Activated CD8-positive, alpha-beta T cell treated with anti-CD3 and anti-CD28 coated beads for 36 hours (primary cell): ENCODE data around the gene NECAB2. TPM values are rescaled to one million over a fixed set of nuclear protein-coding genes. Genes with fewer than 3 reads are reported as not detected.
"Not testable (repeated sequence)": the region's sequence is repeated elsewhere in the genome, so short reads cannot be mapped to it uniquely, and the experiment has no call there.

Experiments
- ATAC-seq: fragments of 200-7000 bp; cut with Tn5 transposase; one replicate; pipeline ENCODE4 v1.10.0; 2021; ENCODE audit warnings: mild to moderate bottlenecking, moderate library complexity
- CTCF ChIA-PET: fragments of 350-600 bp; sonication (Branson Sonifier 250); formaldehyde crosslinking; loops from one replicate; lab custom pipeline; 2021; ENCODE audit warnings: antibody characterized with exemption; lab: Charles Lee
- POLR2A ChIA-PET: fragments of 350-600 bp; sonication (Branson Sonifier 250); formaldehyde crosslinking; loops from one replicate; lab custom pipeline; 2021; ENCODE audit warnings: antibody characterized with exemption; lab: Charles Lee
- DNase-seq: peaks from one replicate; pipeline ENCODE4 v3.0.0-alpha.2; 2020
- H3K27ac Mint-ChIP-seq: one replicate; pipeline ENCODE4 v1.8.0; 2021; ENCODE audit warnings: mild to moderate bottlenecking, mixed read lengths
- H3K27me3 Mint-ChIP-seq: one replicate; pipeline ENCODE4 v1.8.0; 2021; ENCODE audit warnings: mixed read lengths
- H3K36me3 Mint-ChIP-seq: one replicate; pipeline ENCODE4 v1.8.0; 2021; ENCODE audit warnings: low read depth, mixed read lengths
- H3K4me1 Mint-ChIP-seq: one replicate; pipeline ENCODE4 v1.8.0; 2021; ENCODE audit warnings: low read depth, mixed read lengths
- H3K4me3 Mint-ChIP-seq: one replicate; pipeline ENCODE4 v1.8.0; 2021; ENCODE audit warnings: mild to moderate bottlenecking, moderate library complexity, mixed read lengths
- H3K9me3 Mint-ChIP-seq: one replicate; pipeline ENCODE4 v1.8.0; 2021; ENCODE audit warnings: mixed read lengths
- CTCF ChIP-seq: fragments of 200-600 bp; IDR thresholded peaks from one replicate; pipeline ENCODE4 v1.8.0; 2022; ENCODE audit warnings: antibody characterized with exemption, mild to moderate bottlenecking
- intact Hi-C: fragments of 100-400 bp; cut with micrococcal nuclease; formaldehyde crosslinking; loops from one replicate; pipeline ENCODE4 v1.10.0; 2022
- total RNA-seq, 2 experiments: library from RNA; stranded (reverse); gene quantifications; one replicate each; pipeline ENCODE4 v1.2.3, GENCODE V29; 2021

The NECAB2 gene
- total RNA-seq, 2 experiments from 2014 or later: not detected

GRCh38 chr16:83946781-83947566 is 21.1 kb upstream of the NECAB2 start:
- H3K4me3 Mint-ChIP-seq: no peak overlapping the region
- no peaks in the 10 kb centered on the region for H3K9me3 Mint-ChIP-seq
- POLR2A ChIA-PET: no interaction called here
- no peaks in the 10 kb centered on the region for H3K4me1 Mint-ChIP-seq
- TF ChIP-seq CTCF: no peak
- no peak for ATAC-seq
- no peak for DNase-seq
- intact Hi-C loops: no loop called here
- no peak overlapping the region for H3K27ac Mint-ChIP-seq
- no peaks in the 10 kb centered on the region for H3K27me3 Mint-ChIP-seq
- H3K36me3 Mint-ChIP-seq: no peaks in the 10 kb centered on the region
- CTCF ChIA-PET: interaction anchor here (1.5 to 1.6 kb wide), 2 partner anchors 11 to 20 kb away, joined by 3 to 5 read pairs; no protein-coding TSS in a partner anchor

DNA sequence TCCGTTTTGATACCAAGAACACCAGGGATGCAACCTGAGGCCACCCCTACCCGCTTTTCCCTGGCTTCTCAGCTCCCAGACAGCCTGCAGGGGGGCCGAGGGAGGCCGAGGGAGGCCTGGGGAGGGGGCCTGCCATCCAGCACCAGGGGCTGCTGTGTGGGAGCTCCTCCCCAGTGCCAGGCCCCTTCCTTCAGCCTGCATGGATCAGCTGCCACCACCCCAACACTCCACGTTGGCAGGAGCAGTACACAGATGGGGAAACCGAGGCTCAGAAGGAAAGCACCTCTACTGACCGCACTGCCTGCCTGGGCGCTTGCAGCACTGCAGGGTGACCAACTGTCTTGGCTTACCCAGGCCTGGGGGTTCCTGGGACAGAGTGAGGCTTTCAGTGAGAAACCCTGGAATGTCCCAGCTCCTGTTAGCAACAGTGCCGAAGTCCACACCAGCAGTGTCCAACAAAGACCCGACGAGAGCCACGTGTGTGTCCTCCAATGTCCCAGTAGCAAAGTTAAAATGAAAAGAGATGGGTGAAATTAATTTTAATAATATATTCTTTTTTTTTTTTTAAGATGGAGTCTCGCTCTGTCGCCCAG is 20.3 kb upstream of the NECAB2 start:
- intact Hi-C loops: no loop called here
- Mint-ChIP-seq H3K27ac (no peak overlapping the region), H3K27me3 (no peaks in the 10 kb centered on the region), H3K9me3 (no peaks in the 10 kb centered on the region), H3K36me3 (no peaks in the 10 kb centered on the region), H3K4me1 (peaks cover 4% of the 10 kb centered on the region), H3K4me3 (no peak overlapping the region)
- TF ChIP-seq CTCF: no peak
- ATAC-seq (no peak), DNase-seq (no peak)
- ChIA-PET POLR2A (no interaction called here), CTCF (interaction anchor here (1.2 to 1.6 kb wide), 3 partner anchors 9 to 21 kb away, joined by 3 to 5 read pairs (median 5); no protein-coding TSS in a partner anchor)

GRCh38 chr16:83948914-83949723 is 18.9 kb upstream of the NECAB2 start:
- no peak overlapping the region for H3K27ac Mint-ChIP-seq
- ChIA-PET POLR2A (no interaction called here), CTCF (interaction anchor here (1.2 to 1.4 kb wide), 2 partner anchors 22 to 117 kb away, joined by 3 to 6 read pairs; no protein-coding TSS in a partner anchor)
- DNase-seq (no peak), ATAC-seq (no peak)
- peaks cover 8% of the 10 kb centered on the region for H3K4me1 Mint-ChIP-seq
- peaks cover 3% of the 10 kb centered on the region for H3K27me3 Mint-ChIP-seq
- no peaks in the 10 kb centered on the region for H3K9me3 Mint-ChIP-seq
- H3K36me3 Mint-ChIP-seq: no peaks in the 10 kb centered on the region
- intact Hi-C loops: no loop called here
- H3K4me3 Mint-ChIP-seq: no peak overlapping the region
- no peak for TF ChIP-seq CTCF

DNA sequence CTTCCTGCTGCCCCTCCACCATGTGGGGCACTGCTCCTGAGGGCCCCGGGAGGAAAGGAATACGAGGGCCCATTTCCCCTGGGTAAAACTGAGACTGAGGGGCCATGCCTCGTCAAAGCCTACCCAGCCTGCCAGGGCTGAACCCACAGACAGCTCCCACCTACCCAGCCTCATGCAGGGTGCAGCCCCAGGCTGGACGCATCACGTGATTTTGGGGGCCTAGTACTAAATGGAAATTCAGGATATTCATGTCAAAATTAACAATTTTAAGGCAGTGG is 18.4 kb upstream of the NECAB2 start:
- TF ChIP-seq CTCF: no peak
- no peak overlapping the region for H3K27ac Mint-ChIP-seq
- H3K36me3 Mint-ChIP-seq: no peaks in the 10 kb centered on the region
- no peaks in the 10 kb centered on the region for H3K9me3 Mint-ChIP-seq
- H3K27me3 Mint-ChIP-seq: peaks cover 6% of the 10 kb centered on the region
- peaks cover 8% of the 10 kb centered on the region for H3K4me1 Mint-ChIP-seq
- intact Hi-C loops: loop anchor here (10.0 kb wide), 1 partner anchor 225 kb away; no protein-coding TSS in a partner anchor
- ChIA-PET POLR2A (no interaction called here), CTCF (interaction anchor here (1.2 to 1.4 kb wide), 2 partner anchors 22 to 116 kb away, joined by 3 to 6 read pairs; no protein-coding TSS in a partner anchor)
- ATAC-seq (no peak), DNase-seq (no peak)
- no peak overlapping the region for H3K4me3 Mint-ChIP-seq

DNA sequence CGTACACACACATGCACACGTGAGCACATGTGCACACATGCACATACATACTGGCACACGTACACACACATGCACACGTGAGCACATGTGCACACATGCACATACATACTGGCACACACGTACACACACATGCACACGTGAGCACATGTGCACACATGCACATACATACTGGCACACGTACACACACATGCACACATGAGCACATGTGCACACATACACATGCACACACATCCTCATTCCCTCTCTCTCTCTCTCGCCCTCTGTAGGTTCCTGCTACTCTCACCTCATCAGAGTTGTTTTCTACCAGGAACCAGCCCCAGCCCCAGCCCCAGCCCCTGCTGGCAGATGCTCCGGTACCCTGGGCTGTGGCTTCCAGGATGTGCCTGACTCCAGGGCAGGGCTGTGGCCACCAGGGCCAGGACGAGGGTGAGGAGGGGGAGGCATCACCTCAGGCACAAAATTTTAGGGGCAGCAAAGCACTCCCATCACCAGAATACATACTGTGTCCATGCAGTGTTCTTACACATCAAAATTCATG is 17.1 kb upstream of the NECAB2 start:
- peaks cover 17% of the 10 kb centered on the region for H3K27me3 Mint-ChIP-seq
- POLR2A ChIA-PET, H3K36me3 Mint-ChIP-seq, H3K9me3 Mint-ChIP-seq, H3K27ac Mint-ChIP-seq, ATAC-seq, H3K4me3 Mint-ChIP-seq, CTCF ChIA-PET, H3K4me1 Mint-ChIP-seq, DNase-seq: not testable (repeated sequence)
- intact Hi-C loops: loop anchor here (10.0 kb wide), 1 partner anchor 224 kb away; no protein-coding TSS in a partner anchor
